ENCODE results near the gene L1CAM.

Gene L1CAM

GRCh38 chrX:153830640-153831428 lies 55.1 kb downstream of the L1CAM start:
- Histone ChIP-seq H3K4me1 (ENCODE audit: control extremely low read depth in 1 of 4, control insufficient read depth in 4 of 4, insufficient read depth in 4 of 4, low read length in 3 of 4) (peaks cover 0 to 22% (median 7%) of the 10 kb centered on the region in 4 experiments), H3K4me3 (ENCODE audit: control insufficient read depth in 1 of 7, extremely low read depth in 1 of 7, insufficient read depth in 4 of 7, low read depth in 2 of 7, low read length in 6 of 7) (peak overlapping the region in 4 of 7 experiments; percentile 8 to 31 (median 17)), H3K27ac (ENCODE audit: insufficient read depth in 1 of 2, low read depth in 1 of 2, low read length in 2 of 2, poor library complexity in 1 of 2, severe bottlenecking in 2 of 2) (no peak overlapping the region), H3K27me3 (replicated peaks in 2 of 5; ENCODE audit: control insufficient read depth in 4 of 5, insufficient read depth in 5 of 5, low read length in 4 of 5) (peaks cover 0 to 78% (median 17%) of the 10 kb centered on the region in 5 experiments), H3K36me3 (ENCODE audit: control insufficient read depth in 4 of 4, insufficient read depth in 4 of 4, low read length in 3 of 4) (no peaks in the 10 kb centered on the region), H3K9me3 (ENCODE audit: control extremely low read depth in 1 of 5, control insufficient read depth in 4 of 5, insufficient read depth in 2 of 5, low read depth in 1 of 5, low read length in 4 of 5) (peaks cover 0 to 26% (median 0%) of the 10 kb centered on the region in 5 experiments)
- ChIA-PET CTCF (no interaction called here), POLR2A (no interaction called here)
- no peak for DNase-seq
- WGBS (ENCODE audit: insufficient coverage): 19% methylated on average over 61 of the region's 102 CpGs

- 17% methylated on average over 74 of the region's 97 CpGs for WGBS (ENCODE audit: insufficient coverage)
- CTCF ChIA-PET: no interaction called here
- no peak within 1 kb of the TSS for H3K27ac ChIP-seq (ENCODE audit: insufficient read depth in 1 of 2, low read depth in 1 of 2, low read length in 2 of 2, poor library complexity in 1 of 2, severe bottlenecking in 2 of 2)
- peaks cover 0 to 83% (median 21%) of the 10 kb centered on the region in 5 experiments for H3K27me3 ChIP-seq (replicated peaks in 2 of 5; ENCODE audit: control insufficient read depth in 4 of 5, insufficient read depth in 5 of 5, low read length in 4 of 5)
- peak within 1 kb of the TSS in 4 of 7 experiments; percentile 8 to 31 (median 17) for H3K4me3 ChIP-seq (ENCODE audit: control insufficient read depth in 1 of 7, extremely low read depth in 1 of 7, insufficient read depth in 4 of 7, low read depth in 2 of 7, low read length in 6 of 7)
- H3K36me3 ChIP-seq (ENCODE audit: control insufficient read depth in 4 of 4, insufficient read depth in 4 of 4, low read length in 3 of 4): no peaks in the 10 kb centered on the region
- POLR2A ChIA-PET: no interaction called here
- H3K4me1 ChIP-seq (ENCODE audit: control extremely low read depth in 1 of 4, control insufficient read depth in 4 of 4, insufficient read depth in 4 of 4, low read length in 3 of 4): peaks cover 0 to 22% (median 12%) of the 10 kb centered on the region in 4 experiments
- H3K9me3 ChIP-seq (ENCODE audit: control extremely low read depth in 1 of 5, control insufficient read depth in 4 of 5, insufficient read depth in 2 of 5, low read depth in 1 of 5, low read length in 4 of 5): peaks cover 0 to 26% (median 0%) of the 10 kb centered on the region in 5 experiments
- no peak for DNase-seq
Observed at GRCh38 chrX:153829799-153830639, 56.0 kb downstream of the L1CAM start, which contains the start of gene PDZD4. PDZD4 (minus strand) TSS chrX:153830544; CDS start chrX:153830298, 246 bp downstream.

- Histone ChIP-seq H3K4me3 (ENCODE audit: control insufficient read depth in 1 of 7, extremely low read depth in 1 of 7, insufficient read depth in 4 of 7, low read depth in 2 of 7, low read length in 6 of 7) (no peak overlapping the region), H3K36me3 (ENCODE audit: control insufficient read depth in 4 of 4, insufficient read depth in 4 of 4, low read length in 3 of 4) (no peaks in the 10 kb centered on the region), H3K27ac (ENCODE audit: insufficient read depth in 1 of 2, low read depth in 1 of 2, low read length in 2 of 2, poor library complexity in 1 of 2, severe bottlenecking in 2 of 2) (no peak overlapping the region), H3K4me1 (ENCODE audit: control extremely low read depth in 1 of 4, control insufficient read depth in 4 of 4, insufficient read depth in 4 of 4, low read length in 3 of 4) (peaks cover 0 to 22% (median 12%) of the 10 kb centered on the region in 4 experiments), H3K27me3 (replicated peaks in 2 of 5; ENCODE audit: control insufficient read depth in 4 of 5, insufficient read depth in 5 of 5, low read length in 4 of 5) (peaks cover 0 to 82% (median 21%) of the 10 kb centered on the region in 5 experiments), H3K9me3 (ENCODE audit: control extremely low read depth in 1 of 5, control insufficient read depth in 4 of 5, insufficient read depth in 2 of 5, low read depth in 1 of 5, low read length in 4 of 5) (peaks cover 0 to 26% (median 0%) of the 10 kb centered on the region in 5 experiments)
- CTCF ChIA-PET: no interaction called here
- WGBS (ENCODE audit: insufficient coverage): 24% methylated on average over 24 of the region's 27 CpGs
- POLR2A ChIA-PET: interaction anchor here (0.5 kb wide), 1 partner anchor 145 kb away, joined by 4 read pairs; no protein-coding TSS in a partner anchor
- no peak for DNase-seq
Observed at GRCh38 chrX:153829549-153829798, 56.5 kb downstream of the L1CAM start.

GRCh38 chrX:153828723-153829548 lies 57.0 kb downstream of the L1CAM start:
- DNase-seq: no peak
- Histone ChIP-seq H3K36me3 (ENCODE audit: control insufficient read depth in 4 of 4, insufficient read depth in 4 of 4, low read length in 3 of 4) (no peaks in the 10 kb centered on the region), H3K4me3 (ENCODE audit: control insufficient read depth in 1 of 7, extremely low read depth in 1 of 7, insufficient read depth in 4 of 7, low read depth in 2 of 7, low read length in 6 of 7) (no peak overlapping the region), H3K27me3 (replicated peaks in 2 of 5; ENCODE audit: control insufficient read depth in 4 of 5, insufficient read depth in 5 of 5, low read length in 4 of 5) (peaks cover 0 to 84% (median 21%) of the 10 kb centered on the region in 5 experiments), H3K27ac (ENCODE audit: insufficient read depth in 1 of 2, low read depth in 1 of 2, low read length in 2 of 2, poor library complexity in 1 of 2, severe bottlenecking in 2 of 2) (no peak overlapping the region), H3K9me3 (ENCODE audit: control extremely low read depth in 1 of 5, control insufficient read depth in 4 of 5, insufficient read depth in 2 of 5, low read depth in 1 of 5, low read length in 4 of 5) (peaks cover 0 to 26% (median 0%) of the 10 kb centered on the region in 5 experiments), H3K4me1 (ENCODE audit: control extremely low read depth in 1 of 4, control insufficient read depth in 4 of 4, insufficient read depth in 4 of 4, low read length in 3 of 4) (peaks cover 0 to 22% (median 13%) of the 10 kb centered on the region in 4 experiments)
- ChIA-PET POLR2A (interaction anchor here (0.5 kb wide), 1 partner anchor 144 kb away, joined by 4 read pairs; no protein-coding TSS in a partner anchor), CTCF (no interaction called here)
- 22% methylated on average over 33 of the region's 50 CpGs for WGBS (ENCODE audit: insufficient coverage)

GRCh38 chrX:153828308-153828707 lies 57.7 kb downstream of the L1CAM start:
- 40% methylated on average over 16 of the region's 17 CpGs for WGBS (ENCODE audit: insufficient coverage)
- DNase-seq: no peak
- ChIA-PET POLR2A (no interaction called here), CTCF (no interaction called here)
- no peak overlapping the region for H3K4me3 ChIP-seq (ENCODE audit: control insufficient read depth in 1 of 7, extremely low read depth in 1 of 7, insufficient read depth in 4 of 7, low read depth in 2 of 7, low read length in 6 of 7)
- H3K27ac ChIP-seq (ENCODE audit: insufficient read depth in 1 of 2, low read depth in 1 of 2, low read length in 2 of 2, poor library complexity in 1 of 2, severe bottlenecking in 2 of 2): no peak overlapping the region
- peaks cover 0 to 22% (median 14%) of the 10 kb centered on the region in 4 experiments for H3K4me1 ChIP-seq (ENCODE audit: control extremely low read depth in 1 of 4, control insufficient read depth in 4 of 4, insufficient read depth in 4 of 4, low read length in 3 of 4)
- H3K36me3 ChIP-seq (ENCODE audit: control insufficient read depth in 4 of 4, insufficient read depth in 4 of 4, low read length in 3 of 4): no peaks in the 10 kb centered on the region
- H3K27me3 ChIP-seq (replicated peaks in 2 of 5; ENCODE audit: control insufficient read depth in 4 of 5, insufficient read depth in 5 of 5, low read length in 4 of 5): peaks cover 0 to 83% (median 21%) of the 10 kb centered on the region in 5 experiments
- peaks cover 0 to 25% (median 0%) of the 10 kb centered on the region in 5 experiments for H3K9me3 ChIP-seq (ENCODE audit: control extremely low read depth in 1 of 5, control insufficient read depth in 4 of 5, insufficient read depth in 2 of 5, low read depth in 1 of 5, low read length in 4 of 5)

- CTCF ChIA-PET: no interaction called here
- Histone ChIP-seq H3K9me3 (ENCODE audit: control extremely low read depth in 1 of 5, control insufficient read depth in 4 of 5, insufficient read depth in 2 of 5, low read depth in 1 of 5, low read length in 4 of 5) (peaks cover 0 to 24% (median 0%) of the 10 kb centered on the region in 5 experiments), H3K27ac (ENCODE audit: insufficient read depth in 1 of 2, low read depth in 1 of 2, low read length in 2 of 2, poor library complexity in 1 of 2, severe bottlenecking in 2 of 2) (no peak overlapping the region), H3K4me3 (ENCODE audit: control insufficient read depth in 1 of 7, extremely low read depth in 1 of 7, insufficient read depth in 4 of 7, low read depth in 2 of 7, low read length in 6 of 7) (no peak overlapping the region), H3K36me3 (ENCODE audit: control insufficient read depth in 4 of 4, insufficient read depth in 4 of 4, low read length in 3 of 4) (no peaks in the 10 kb centered on the region), H3K4me1 (ENCODE audit: control extremely low read depth in 1 of 4, control insufficient read depth in 4 of 4, insufficient read depth in 4 of 4, low read length in 3 of 4) (peaks cover 0 to 22% (median 14%) of the 10 kb centered on the region in 4 experiments), H3K27me3 (replicated peaks in 2 of 5; ENCODE audit: control insufficient read depth in 4 of 5, insufficient read depth in 5 of 5, low read length in 4 of 5) (peaks cover 0 to 79% (median 21%) of the 10 kb centered on the region in 5 experiments)
- DNase-seq: no peak
- POLR2A ChIA-PET: no interaction called here
- WGBS (ENCODE audit: insufficient coverage): 87% methylated on average over 9 of the region's 9 CpGs
Observed at GRCh38 chrX:153827903-153828302, 58.1 kb downstream of the L1CAM start.
